Adrenal gland (tissue), 12 donors: ENCODE data around the gene SORBS1. TPM values are rescaled to one million over a fixed set of nuclear protein-coding genes. Genes with fewer than 3 reads are reported as not detected.

Experiments
- DNase-seq, 7 donors: peaks; one replicate each; pipeline ENCODE4 v3.0.0-alpha.2; 2019 to 2020
- H3K27ac ChIP-seq, 5 donors: fragments of 200-600 bp; sonication (generic) in 4 of 5; 1 replicate in 3 of 5; 2 replicates in 2 of 5; pipeline versions ENCODE4 v1.5.1 to v1.8.0; 2016 to 2020; ENCODE audit warnings: mild to moderate bottlenecking in 1 of 5
- H3K27me3 ChIP-seq: fragments of 200-600 bp; 2 replicates; pipeline ENCODE4 v1.8.0; 2021
- H3K36me3 ChIP-seq, 2 donors: fragments of 200-600 bp; replicated peaks in 1 of 2; 1 replicate in 1 of 2; 2 replicates in 1 of 2; pipeline versions ENCODE4 v1.5.1 to v1.8.0; 2018 to 2022
- H3K4me1 ChIP-seq, 2 donors: fragments of 200-600 bp; replicated peaks in 1 of 2; 1 replicate in 1 of 2; 2 replicates in 1 of 2; pipeline versions ENCODE4 v1.5.1 to v1.8.0; 2018 to 2021
- H3K4me3 ChIP-seq, 4 donors: fragments of 200-600 bp; sonication (generic) in 3 of 4; one replicate each; pipeline ENCODE4 v1.5.1; 2016 to 2018
- H3K9me3 ChIP-seq, 3 donors: fragments of 200-600 bp; sonication (generic) in 1 of 3; replicated peaks in 1 of 3; 1 replicate in 2 of 3; 2 replicates in 1 of 3; pipeline versions ENCODE4 v1.5.1 to v1.8.0; 2016 to 2021
- POLR2A ChIP-seq, 2 donors: fragments of 450-650 bp; IDR thresholded peaks; one replicate each; pipeline ENCODE4 v1.6.1; 2017; ENCODE audit warnings: antibody characterized with exemption in 2 of 2, mild to moderate bottlenecking in 2 of 2, moderate library complexity in 1 of 2
- WGBS, 4 donors: extraction: QIAGEN DNeasy Blood & Tissue Kit in 2 of 4; methylation state at CpG; one replicate each; pipeline versions ENCODE4 v1.1.5 to v1.1.7; 2013 to 2017; 5-methylcytosine and 5-hydroxymethylcytosine counted together
- intact Hi-C, 2 donors: fragments of 100-400 bp; cut with DNase I; formaldehyde crosslinking; loops; one replicate each; pipeline versions ENCODE4 v1.14.1 to v1.15.0; 2022 to 2023
- polyA plus RNA-seq, 3 donors: library from polyadenylated mRNA; stranded (reverse); fragments of 200-250 nt in 2 of 3; fragments of 350-450 nt in 1 of 3; fragmentation: Illumina TruSeq in 1 of 3; extraction: RNeasy Lipid Tissue Mini Kit (QIAGEN cat#74804) in 1 of 3; gene quantifications; one replicate each; pipeline ENCODE4 v1.2.3, GENCODE V29; 2013 to 2014
- total RNA-seq, 9 donors: library from RNA; depleted of rRNA in 4 of 9; stranded (reverse); fragments of >200 nt in 4 of 9; fragments of 120-200 nt in 1 of 9; fragmentation: NEBNext Ultra II Directional in 1 of 9; extraction: Animal tissue kit (Norgen Biotek cat#: 25700) in 1 of 9; gene quantifications; one replicate each; pipeline versions ENCODE4 v1.1.0 to v1.2.4, GENCODE V29; 2013 to 2023
- TF ChIP-seq, protein P1 (sequence below), 6 experiments: fragments of 450-650 bp in 4 of 6; fragments of 200-600 bp in 2 of 6; sonication (generic) in 1 of 6; IDR thresholded peaks; 1 replicate in 5 of 6; 2 replicates in 1 of 6; pipeline versions ENCODE4 v1.5.1 to v1.8.0; 2016 to 2021; ENCODE audit warnings: antibody characterized with exemption in 6 of 6, mild to moderate bottlenecking in 2 of 6, moderate library complexity in 1 of 6
- donor health status: healthy with polysubstance abuse.
- donor health status: Bipolar disorder and iron deficiency.
- donor health status: DM: yes; HTN: yes; CAD: no.
- donor health status: DM: no; HTN: no; CAD: no.
- donor health status: DM: no; HTN: no; CAD: no.
- donor health status: DM: yes; HTN: yes; CAD: no.

Gene SORBS1
- total and polyA plus RNA-seq, 12 donors = 9.5 to 43.4 (median 19.0) TPM

DNA sequence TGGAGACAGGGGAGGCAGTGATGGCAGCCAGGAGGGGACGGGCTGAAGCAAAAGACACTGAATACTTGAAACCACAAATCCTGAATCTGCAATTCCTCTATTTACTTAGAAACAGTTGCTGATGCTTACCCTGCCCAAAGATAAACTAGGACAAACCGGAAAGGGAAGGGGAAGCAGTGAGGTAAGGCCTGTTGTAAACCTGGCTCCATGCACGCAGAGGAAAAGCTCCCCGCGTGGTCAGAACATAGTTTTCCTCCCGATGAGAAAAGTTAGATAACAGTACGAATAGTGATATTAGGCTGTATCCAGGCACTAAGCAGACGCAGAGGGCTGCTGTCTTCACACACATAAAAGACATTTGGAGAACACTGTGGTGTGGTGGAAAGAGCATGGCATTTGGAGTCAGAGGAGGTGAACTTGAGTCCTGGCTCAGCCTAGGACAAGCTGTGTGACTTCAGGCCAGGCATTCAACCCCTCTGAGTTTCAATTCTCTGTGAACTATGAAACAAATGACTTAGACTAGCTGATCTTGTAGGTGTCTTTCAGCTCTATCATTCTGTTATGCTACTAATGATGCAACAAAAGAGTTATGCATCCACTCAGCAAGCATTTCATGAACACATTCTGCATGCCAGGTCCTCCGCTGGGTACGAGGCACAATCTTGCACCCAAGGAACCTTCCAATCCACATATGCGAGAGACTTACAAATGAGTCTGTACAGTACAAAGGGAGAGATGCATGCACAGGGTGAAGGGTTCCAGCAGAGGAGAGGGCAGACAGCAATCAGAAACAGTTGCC, 80.9 kb downstream of the SORBS1 start:
- Histone ChIP-seq H3K4me3 (no peak overlapping the region), H3K4me1 (peaks cover 0 to 3% of the 10 kb centered on the region in 2 donors), H3K27me3 (no peaks in the 10 kb centered on the region), H3K27ac (peak overlapping the region in 3 of 5 donors; percentile 13 to 81 (median 72)), H3K9me3 (no peaks in the 10 kb centered on the region), H3K36me3 (no peaks in the 10 kb centered on the region)
- no peak for TF ChIP-seq POLR2A (IDR thresholded peaks at IDR 0.05)
- TF ChIP-seq, protein P1, sequence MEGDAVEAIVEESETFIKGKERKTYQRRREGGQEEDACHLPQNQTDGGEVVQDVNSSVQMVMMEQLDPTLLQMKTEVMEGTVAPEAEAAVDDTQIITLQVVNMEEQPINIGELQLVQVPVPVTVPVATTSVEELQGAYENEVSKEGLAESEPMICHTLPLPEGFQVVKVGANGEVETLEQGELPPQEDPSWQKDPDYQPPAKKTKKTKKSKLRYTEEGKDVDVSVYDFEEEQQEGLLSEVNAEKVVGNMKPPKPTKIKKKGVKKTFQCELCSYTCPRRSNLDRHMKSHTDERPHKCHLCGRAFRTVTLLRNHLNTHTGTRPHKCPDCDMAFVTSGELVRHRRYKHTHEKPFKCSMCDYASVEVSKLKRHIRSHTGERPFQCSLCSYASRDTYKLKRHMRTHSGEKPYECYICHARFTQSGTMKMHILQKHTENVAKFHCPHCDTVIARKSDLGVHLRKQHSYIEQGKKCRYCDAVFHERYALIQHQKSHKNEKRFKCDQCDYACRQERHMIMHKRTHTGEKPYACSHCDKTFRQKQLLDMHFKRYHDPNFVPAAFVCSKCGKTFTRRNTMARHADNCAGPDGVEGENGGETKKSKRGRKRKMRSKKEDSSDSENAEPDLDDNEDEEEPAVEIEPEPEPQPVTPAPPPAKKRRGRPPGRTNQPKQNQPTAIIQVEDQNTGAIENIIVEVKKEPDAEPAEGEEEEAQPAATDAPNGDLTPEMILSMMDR (IDR thresholded peaks at IDR 0.05) = no peak
- WGBS, 4 donors = 71 to 81% (median 76%) methylated on average over 11 of the region's 11 CpGs
- peak in 3 of 7 donors; percentile 44 to 67 (median 45) for DNase-seq
- intact Hi-C loops = no loop called here

DNA sequence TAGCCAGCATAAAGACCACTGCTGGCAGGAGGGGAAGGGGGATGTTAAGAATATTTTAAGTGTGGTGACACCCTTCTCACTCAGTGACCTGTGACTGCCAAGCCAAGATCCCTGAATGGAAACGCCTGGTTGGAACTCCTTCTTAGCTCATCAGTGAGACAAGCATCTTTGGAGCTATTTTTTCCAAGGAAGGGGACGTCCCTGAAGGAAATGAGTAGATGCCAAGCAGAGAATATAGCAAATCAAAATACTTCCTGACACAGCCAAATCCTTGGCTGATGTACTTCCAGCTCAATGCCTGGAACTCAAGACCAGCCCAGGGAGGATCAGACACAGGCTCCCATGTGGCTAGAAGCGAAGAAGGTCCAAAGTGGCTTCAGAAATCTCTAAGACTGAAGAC, 82.2 kb downstream of the SORBS1 start:
- peaks cover 0 to 10% of the 10 kb centered on the region in 2 donors for H3K4me1 ChIP-seq
- H3K36me3 ChIP-seq = no peaks in the 10 kb centered on the region
- H3K27me3 ChIP-seq = no peaks in the 10 kb centered on the region
- DNase-seq = peak in 1 of 7 donors; percentile 14
- H3K4me3 ChIP-seq = no peak overlapping the region
- intact Hi-C loops = no loop called here
- peak overlapping the region in 3 of 5 donors; percentile 43 to 81 (median 72) for H3K27ac ChIP-seq
- TF ChIP-seq POLR2A (IDR thresholded peaks at IDR 0.05) = no peak
- TF ChIP-seq, protein P1 (IDR thresholded peaks at IDR 0.05) = no peak
- 56 to 79% (median 65%) methylated on average over 3 of the region's 3 CpGs for WGBS, 4 donors
- H3K9me3 ChIP-seq = no peaks in the 10 kb centered on the region

DNA sequence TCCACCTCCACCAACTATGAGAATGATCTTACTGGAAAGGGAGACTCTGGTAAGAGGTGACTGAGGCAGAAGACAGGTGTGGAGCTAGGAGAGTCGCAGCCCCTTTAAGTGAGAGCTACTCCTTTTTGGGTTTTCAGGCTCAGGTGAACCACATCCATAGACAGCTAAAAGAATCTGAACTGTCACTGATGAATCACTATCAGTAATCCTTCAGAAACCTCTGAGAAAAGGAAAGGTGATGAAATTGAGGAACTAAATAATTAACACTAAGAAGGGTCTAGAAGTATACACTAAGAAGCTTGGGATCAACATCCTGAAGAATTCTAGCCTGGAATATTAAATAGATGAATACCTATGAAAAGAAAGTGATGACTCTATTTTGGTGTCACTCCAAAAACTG, 83.0 kb downstream of the SORBS1 start:
- no peaks in the 10 kb centered on the region for H3K9me3 ChIP-seq
- WGBS, 4 donors = 86 to 100% (median 97%) methylated on average over 1 of the region's 1 CpG
- H3K4me1 ChIP-seq = peaks cover 0 to 14% of the 10 kb centered on the region in 2 donors
- intact Hi-C loops = no loop called here
- TF ChIP-seq, protein P1 (IDR thresholded peaks at IDR 0.05) = no peak
- no peak for TF ChIP-seq POLR2A (IDR thresholded peaks at IDR 0.05)
- H3K27ac ChIP-seq = peak overlapping the region in 3 of 5 donors; percentile 18 to 81 (median 72)
- H3K4me3 ChIP-seq = no peak overlapping the region
- no peaks in the 10 kb centered on the region for H3K36me3 ChIP-seq
- H3K27me3 ChIP-seq = no peaks in the 10 kb centered on the region
- no peak for DNase-seq

DNA sequence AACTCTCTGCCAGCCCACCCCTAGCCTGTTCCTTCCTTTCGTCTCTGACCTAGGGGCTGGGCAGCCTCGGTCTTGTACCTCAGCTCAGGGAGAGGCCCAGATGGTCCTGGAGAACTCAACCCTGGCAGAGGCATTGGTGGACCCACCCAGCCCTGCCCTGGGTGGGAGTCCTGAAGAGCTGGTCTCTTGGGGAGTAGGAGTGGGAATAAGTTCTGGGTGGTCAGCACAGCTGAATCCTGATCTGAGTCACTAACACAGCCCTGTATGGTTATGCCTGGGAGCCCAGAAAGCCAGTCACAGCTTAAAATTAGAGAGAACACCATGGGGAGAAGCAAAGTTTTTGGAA, 84.0 kb downstream of the SORBS1 start:
- TF ChIP-seq, protein P1 (IDR thresholded peaks at IDR 0.05) = no peak
- TF ChIP-seq POLR2A (IDR thresholded peaks at IDR 0.05) = no peak
- 59 to 100% (median 95%) methylated on average over 2 of the region's 2 CpGs for WGBS, 4 donors
- Histone ChIP-seq H3K4me3 (no peak overlapping the region), H3K27ac (peak overlapping the region in 2 of 5 donors; percentile 49 to 81), H3K36me3 (no peaks in the 10 kb centered on the region), H3K27me3 (no peaks in the 10 kb centered on the region), H3K4me1 (peaks cover 0 to 14% of the 10 kb centered on the region in 2 donors), H3K9me3 (no peaks in the 10 kb centered on the region)
- intact Hi-C loops = no loop called here
- DNase-seq = no peak
